SK-N-MC (cell line): ENCODE results near the gene TPT1.

ENCODE experiments used
- DNase-seq: peaks from one replicate; pipeline ENCODE4 v3.0.0-alpha.2; 2011; ENCODE audit warnings: low read depth, low spot score
- H3K27ac ChIP-seq: fragments of 200-600 bp; sonication (generic); 2 replicates; pipeline ENCODE4 v1.5.1; 2016; ENCODE audit warnings: mixed run types
- H3K36me3 ChIP-seq: fragments of 200-600 bp; sonication (generic); 2 replicates; pipeline ENCODE4 v1.6.1; 2017; ENCODE audit warnings: antibody characterized with exemption, low read length, mixed read lengths; ENCODE audit not compliant: insufficient read depth
- H3K4me3 ChIP-seq: fragments of 200-600 bp; sonication (generic); 2 replicates; pipeline ENCODE4 v1.5.1; 2016
- H3K9ac ChIP-seq: fragments of 200-600 bp; sonication (generic); 2 replicates; pipeline ENCODE4 v1.8.0; 2017; ENCODE audit warnings: mixed run types, mixed read lengths; ENCODE audit not compliant: insufficient read length
- H3K9me3 ChIP-seq: fragments of 200-600 bp; sonication (generic); 2 replicates; pipeline ENCODE4 v1.6.1; 2017; ENCODE audit warnings: low read depth, mild to moderate bottlenecking, antibody characterized with exemption, low read length, moderate library complexity, mixed read lengths
- EZH2 ChIP-seq: fragments of 200-600 bp; sonication (generic); IDR thresholded peaks from one replicate; pipeline ENCODE4 v1.6.1; 2017; ENCODE audit warnings: antibody characterized with exemption
- FOXP2 ChIP-seq: optimal IDR thresholded peaks from 2 replicates; pipeline ENCODE3; 2011; ENCODE audit warnings: mild to moderate bottlenecking, moderate library complexity; ENCODE audit not compliant: insufficient read depth; ENCODE audit errors: extremely low read length, control extremely low read depth
- POLR2AphosphoS5 ChIP-seq: IDR thresholded peaks from 2 replicates; pipeline ENCODE4 v1.6.1; 2012; ENCODE audit warnings: mild to moderate bottlenecking, low read depth, low read length, borderline replicate concordance

Gene TPT1

DNA sequence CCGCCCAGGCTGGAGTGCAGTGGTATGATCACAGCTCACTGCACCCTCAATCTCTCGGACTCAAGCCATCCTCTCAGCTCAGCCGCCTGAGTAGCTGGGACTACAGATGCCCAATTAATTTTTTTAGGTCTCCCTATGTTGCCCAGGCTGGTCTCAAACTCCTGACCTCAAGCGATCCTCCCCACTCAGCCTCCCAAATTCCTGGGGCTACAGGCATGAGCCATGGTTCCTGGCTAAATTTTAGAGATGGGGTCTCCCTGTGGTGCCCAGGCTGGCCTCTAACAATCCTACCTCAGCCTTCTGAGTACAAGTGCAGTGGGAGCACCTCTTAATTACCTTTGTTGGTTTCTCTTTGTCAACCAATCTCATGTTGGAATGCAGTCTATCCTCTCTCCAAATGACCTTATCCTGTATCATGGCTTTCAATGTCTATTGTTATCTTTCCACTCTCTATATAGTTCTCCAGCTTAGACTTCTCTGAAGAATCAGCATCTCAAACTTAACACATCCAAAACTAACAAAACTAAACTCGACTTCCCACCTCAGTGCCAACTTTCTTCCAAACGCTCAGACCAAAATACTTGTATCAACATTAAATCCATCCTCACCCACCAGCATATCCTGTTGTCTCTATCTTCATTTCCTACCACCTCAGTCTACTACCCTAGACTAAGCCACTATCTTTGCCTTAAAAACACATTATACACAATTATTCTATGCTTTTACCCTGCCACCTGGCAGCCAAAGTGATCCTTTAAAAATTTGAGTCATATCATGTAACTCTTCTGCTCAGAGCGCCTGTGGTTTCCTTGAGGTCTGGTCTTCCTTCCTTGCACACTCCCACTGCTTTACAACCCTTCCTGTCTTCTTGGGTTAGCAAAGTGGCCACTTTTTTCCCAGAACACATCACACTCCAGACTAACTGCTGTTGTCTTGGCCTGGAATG lies 6.7 kb downstream of the TPT1 start:
- no peak overlapping the region for H3K9ac ChIP-seq
- H3K36me3 ChIP-seq = peaks cover 51% of the 10 kb centered on the region
- no peaks in the 10 kb centered on the region for H3K9me3 ChIP-seq
- TF ChIP-seq POLR2AphosphoS5 (peak; percentile 62), EZH2 (no peak), FOXP2 (no peak)
- no peak overlapping the region for H3K4me3 ChIP-seq
- DNase-seq = no peak
- peak overlapping the region; percentile 79 for H3K27ac ChIP-seq

- Histone ChIP-seq H3K9ac (no peak overlapping the region), H3K4me3 (no peak overlapping the region), H3K36me3 (peaks cover 42% of the 10 kb centered on the region), H3K9me3 (no peaks in the 10 kb centered on the region), H3K27ac (peak overlapping the region; percentile 75)
- DNase-seq = no peak
- TF ChIP-seq EZH2 (no peak), FOXP2 (no peak), POLR2AphosphoS5 (no peak)
Measured at GRCh38 chr13:45333251-45333976, 7.6 kb downstream of the TPT1 start.

DNA sequence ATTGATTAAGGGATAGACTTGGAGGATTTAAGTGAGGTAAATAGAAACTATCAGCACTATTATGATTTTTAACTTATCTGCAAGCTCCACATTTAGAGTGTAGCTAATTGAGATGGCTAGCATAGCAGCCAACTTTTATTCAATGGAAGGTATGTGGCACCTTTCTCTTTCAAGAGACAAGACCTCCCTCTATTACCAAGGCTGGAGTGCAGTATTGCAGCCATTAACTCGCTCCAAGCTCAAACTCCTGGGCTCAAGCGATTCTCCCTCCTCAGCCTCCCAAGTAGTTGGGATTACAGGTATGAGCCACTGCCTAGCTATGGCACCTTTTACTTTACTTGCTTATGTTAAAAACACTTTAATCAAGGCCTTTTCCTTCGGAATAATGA lies 8.2 kb downstream of the TPT1 start:
- no peak overlapping the region for H3K4me3 ChIP-seq
- TF ChIP-seq POLR2AphosphoS5 = no peak; the same call in none of the 2 replicates
- TF ChIP-seq FOXP2 = no peak
- H3K9me3 ChIP-seq = no peaks in the 10 kb centered on the region
- peak overlapping the region; percentile 75 for H3K27ac ChIP-seq
- no peak for DNase-seq
- peaks cover 37% of the 10 kb centered on the region for H3K36me3 ChIP-seq
- H3K9ac ChIP-seq = no peak overlapping the region

DNA sequence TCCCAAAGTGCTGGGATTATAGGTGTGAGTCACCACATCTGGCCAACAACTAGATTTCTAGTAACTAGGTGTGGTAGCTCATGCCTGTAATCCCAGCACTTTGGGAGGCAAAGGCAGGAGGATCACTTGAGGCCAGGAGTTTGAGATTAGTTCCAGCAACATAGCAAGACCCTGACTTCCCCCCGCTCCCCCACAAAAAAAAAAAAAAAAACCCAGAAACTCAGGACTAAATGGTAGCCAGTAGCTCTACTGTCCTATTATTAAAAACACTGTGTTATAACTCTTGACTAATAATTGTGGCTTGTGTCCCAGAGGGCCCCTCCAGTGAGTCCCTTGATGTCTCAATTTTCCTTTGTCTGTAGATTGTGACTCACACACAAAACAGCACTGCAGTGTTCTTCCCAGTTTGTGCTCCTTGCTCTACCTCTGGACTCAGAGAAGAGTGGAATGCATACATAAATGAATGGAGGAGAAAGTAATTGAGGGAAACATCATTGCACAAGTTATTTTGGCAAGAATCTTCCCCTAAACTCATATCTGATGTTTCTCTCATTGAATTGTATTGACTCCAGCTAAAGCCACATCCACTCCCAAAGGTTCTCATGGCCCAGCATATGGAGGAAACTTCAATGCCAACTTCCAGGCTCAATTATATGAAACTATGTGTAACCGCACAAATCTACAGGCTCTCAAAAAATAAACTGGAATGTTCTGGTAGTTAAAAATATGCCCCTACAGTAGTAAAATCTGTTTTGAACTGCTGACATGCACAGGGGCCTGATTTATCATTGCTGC lies 8.8 kb downstream of the TPT1 start:
- DNase-seq = peak; percentile 56
- TF ChIP-seq POLR2AphosphoS5 = peak; percentile 72; the same call in 1 of the 2 replicates
- no peak for TF ChIP-seq EZH2
- H3K4me3 ChIP-seq = no peak overlapping the region
- no peak overlapping the region for H3K9ac ChIP-seq
- no peaks in the 10 kb centered on the region for H3K9me3 ChIP-seq
- H3K27ac ChIP-seq = peak overlapping the region; percentile 75
- peaks cover 31% of the 10 kb centered on the region for H3K36me3 ChIP-seq

DNA sequence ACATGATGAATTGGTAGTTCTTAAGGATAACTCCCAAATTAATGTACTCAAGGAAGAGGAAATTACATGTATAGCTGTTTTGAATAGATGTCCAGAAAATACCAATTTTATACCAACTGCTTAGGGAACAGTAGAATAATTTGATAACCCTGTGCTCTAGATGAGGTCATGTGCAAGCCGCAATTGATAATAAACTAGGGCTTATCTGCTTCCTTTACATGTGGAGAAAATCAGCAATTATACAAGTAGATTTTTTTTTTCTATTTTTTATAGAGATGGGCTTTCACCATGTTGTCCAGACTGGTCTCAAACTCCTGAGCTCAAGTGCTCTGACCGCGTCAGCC lies 9.3 kb downstream of the TPT1 start:
- peak overlapping the region; percentile 78 for H3K27ac ChIP-seq
- no peaks in the 10 kb centered on the region for H3K9me3 ChIP-seq
- peaks cover 25% of the 10 kb centered on the region for H3K36me3 ChIP-seq
- no peak for DNase-seq
- no peak for TF ChIP-seq FOXP2
- no peak for TF ChIP-seq EZH2
- TF ChIP-seq POLR2AphosphoS5 = no peak
- no peak overlapping the region for H3K4me3 ChIP-seq
- H3K9ac ChIP-seq = no peak overlapping the region

DNA sequence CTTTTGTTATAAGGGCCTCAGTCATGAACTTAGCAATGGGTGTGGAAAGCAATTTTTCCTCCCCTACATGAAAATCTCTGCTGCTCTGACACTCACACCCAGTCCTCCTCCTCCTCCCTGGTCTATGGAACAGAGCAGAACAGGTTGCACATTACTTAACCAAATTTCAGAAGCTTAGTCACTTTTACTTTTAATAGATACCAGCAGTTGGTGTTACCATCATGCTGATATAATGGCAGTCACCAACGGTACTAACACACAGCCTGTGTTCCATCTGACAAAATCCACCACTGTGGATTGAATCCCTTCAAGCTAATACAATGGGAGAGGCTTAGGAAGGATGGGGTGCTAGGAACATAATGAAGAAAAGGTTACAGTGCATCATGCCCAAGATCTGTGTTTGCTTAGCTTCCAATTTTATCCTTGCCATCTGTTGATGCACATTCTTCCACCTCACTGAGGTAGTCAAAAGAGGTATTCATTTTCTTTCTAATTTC lies 9.8 kb downstream of the TPT1 start:
- Histone ChIP-seq H3K9ac (no peak overlapping the region), H3K9me3 (no peaks in the 10 kb centered on the region), H3K36me3 (peaks cover 20% of the 10 kb centered on the region), H3K4me3 (no peak overlapping the region), H3K27ac (peak overlapping the region; percentile 78)
- TF ChIP-seq POLR2AphosphoS5 = no peak; the same call in 1 of the 2 replicates
- TF ChIP-seq EZH2 = no peak
- TF ChIP-seq FOXP2 = no peak
- DNase-seq = no peak

- H3K36me3 ChIP-seq = no peaks in the 10 kb centered on the region
- DNase-seq = no peak
- H3K27ac ChIP-seq = peak overlapping the region; percentile 78
- H3K9me3 ChIP-seq = no peaks in the 10 kb centered on the region
- H3K9ac ChIP-seq = no peak overlapping the region
- H3K4me3 ChIP-seq = peak overlapping the region; percentile 62; the same call in 1 of the 2 replicates
- no peak for TF ChIP-seq EZH2
- TF ChIP-seq POLR2AphosphoS5 = no peak
Measured at GRCh38 chr13:45328661-45329111, 12.3 kb downstream of the TPT1 start.
